GM23338 (cell line): ENCODE data around the gene TAOK1. TPM values are rescaled to one million over a fixed set of nuclear protein-coding genes. Genes with fewer than 3 reads are reported as not detected.

Experiments used
- ATAC-seq: fragments of 200-7000 bp; cut with Tn5 transposase; 3 replicates; pipeline ENCODE4 v1.9.1; 2020
- DNase-seq: peaks from one replicate; pipeline ENCODE4 v3.0.0-alpha.2; 2015; ENCODE audit warnings: low spot score
- H2AFZ ChIP-seq: fragments of 200-600 bp; sonication (generic); 2 replicates; pipeline ENCODE4 v1.8.0; 2016; ENCODE audit warnings: antibody characterized with exemption, mild to moderate bottlenecking, moderate library complexity
- H3F3A ChIP-seq: fragments of 200-600 bp; sonication (generic); replicated peaks from 2 replicates; pipeline ENCODE4 v1.8.0; 2017; ENCODE audit warnings: antibody characterized with exemption, mixed run types, low read depth
- H3K27ac ChIP-seq: fragments of 200-600 bp; sonication (generic); 2 replicates; pipeline ENCODE4 v1.6.1; 2016; ENCODE audit warnings: low read depth
- H3K27me3 ChIP-seq: fragments of 200-600 bp; sonication (generic); 2 replicates; pipeline ENCODE4 v1.8.0; 2016; ENCODE audit warnings: mild to moderate bottlenecking, mixed run types, moderate library complexity; ENCODE audit not compliant: insufficient read depth
- H3K36me3 ChIP-seq: fragments of 200-600 bp; sonication (generic); 2 replicates; pipeline ENCODE4 v1.8.0; 2016; ENCODE audit warnings: mild to moderate bottlenecking; ENCODE audit not compliant: insufficient read depth
- H3K4me1 ChIP-seq: fragments of 200-600 bp; sonication (generic); 2 replicates; pipeline ENCODE4 v1.8.0; 2016; ENCODE audit warnings: mild to moderate bottlenecking, moderate library complexity; ENCODE audit not compliant: insufficient read depth
- H3K4me2 ChIP-seq: fragments of 200-600 bp; sonication (generic); 2 replicates; pipeline ENCODE4 v1.7.1; 2017; ENCODE audit warnings: mixed run types
- H3K4me3 ChIP-seq: fragments of 200-600 bp; sonication (generic); 2 replicates; pipeline ENCODE4 v1.6.1; 2016; ENCODE audit warnings: mixed run types
- H3K79me2 ChIP-seq: fragments of 200-600 bp; sonication (generic); replicated peaks from 2 replicates; pipeline ENCODE4 v1.8.0; 2017; ENCODE audit warnings: mild to moderate bottlenecking; ENCODE audit not compliant: insufficient read depth
- H3K9me2 ChIP-seq: fragments of 200-600 bp; sonication (generic); 2 replicates; pipeline ENCODE4 v1.8.0; 2017; ENCODE audit not compliant: insufficient read depth
- H4K20me1 ChIP-seq: fragments of 200-600 bp; sonication (generic); replicated peaks from 2 replicates; pipeline ENCODE4 v1.8.0; 2017; ENCODE audit warnings: mild to moderate bottlenecking; ENCODE audit not compliant: insufficient read depth
- H3K27ac Mint-ChIP-seq: 2 replicates; pipeline ENCODE4 v1.8.0; 2020; ENCODE audit warnings: inconsistent platforms, mild to moderate bottlenecking, moderate library complexity, mixed read lengths
- H3K27me3 Mint-ChIP-seq: 3 replicates; pipeline ENCODE4 v1.8.0; 2022; ENCODE audit warnings: low read depth, mild to moderate bottlenecking, moderate library complexity, mixed read lengths, inconsistent platforms; ENCODE audit not compliant: insufficient read depth, poor library complexity
- H3K36me3 Mint-ChIP-seq: 3 replicates; pipeline ENCODE4 v1.8.0; 2021; ENCODE audit warnings: low read depth, mild to moderate bottlenecking, inconsistent platforms, moderate library complexity, mixed read lengths
- H3K4me1 Mint-ChIP-seq: 3 replicates; pipeline ENCODE4 v1.8.0; 2020; ENCODE audit warnings: mild to moderate bottlenecking, inconsistent platforms, mixed read lengths
- H3K4me3 Mint-ChIP-seq: 3 replicates; pipeline ENCODE4 v1.8.0; 2021; ENCODE audit warnings: moderate library complexity, mild to moderate bottlenecking, inconsistent platforms, mixed read lengths
- H3K9me3 Mint-ChIP-seq: 3 replicates; pipeline ENCODE4 v1.8.0; 2020; ENCODE audit warnings: moderate library complexity, mild to moderate bottlenecking, inconsistent platforms, mixed read lengths
- CREB1 ChIP-seq: fragments of 250-450 bp; sonication (Bioruptor Pico); IDR thresholded peaks from 2 replicates; pipeline ENCODE4 v1.5.0; 2020; ENCODE audit warnings: low read depth, mild to moderate bottlenecking, moderate library complexity
- CTCF ChIP-seq, 2 experiments: fragments of 200-600 bp in 1 of 2; sonication (generic) in 1 of 2; conservative IDR thresholded peaks; 2 replicates each; pipeline versions ENCODE4 v1.5.1 to v1.6.1; 2016 to 2017; ENCODE audit warnings: antibody characterized with exemption in 2 of 2, low read depth in 2 of 2, mild to moderate bottlenecking in 2 of 2, moderate library complexity in 1 of 2
- ETS1 ChIP-seq: IDR thresholded peaks from 2 replicates; pipeline ENCODE4 v1.6.1; 2016; ENCODE audit warnings: antibody characterized with exemption
- EZH2 ChIP-seq: fragments of 200-600 bp; sonication (generic); IDR thresholded peaks from one replicate; pipeline ENCODE4 v1.8.0; 2017; ENCODE audit warnings: antibody characterized with exemption, mild to moderate bottlenecking, low read depth; ENCODE audit not compliant: unreplicated experiment
- EZH2phosphoT487 ChIP-seq: fragments of 200-600 bp; sonication (generic); IDR thresholded peaks from one replicate; pipeline ENCODE4 v1.8.1; 2018; ENCODE audit warnings: antibody characterized with exemption; ENCODE audit not compliant: unreplicated experiment
- JUNB ChIP-seq: IDR thresholded peaks from one replicate; pipeline ENCODE4 v1.6.1; 2016; ENCODE audit warnings: antibody characterized with exemption; ENCODE audit not compliant: unreplicated experiment
- NANOG ChIP-seq: IDR thresholded peaks from 2 replicates; pipeline ENCODE4 v1.6.1; 2016; ENCODE audit warnings: antibody characterized with exemption, borderline replicate concordance
- POLR2AphosphoS5 ChIP-seq: IDR thresholded peaks from 2 replicates; pipeline ENCODE4 v1.6.1; 2016; ENCODE audit warnings: antibody characterized with exemption, low read depth
- REST ChIP-seq: IDR thresholded peaks from one replicate; pipeline ENCODE4 v1.6.1; 2018; ENCODE audit warnings: antibody characterized with exemption; ENCODE audit not compliant: unreplicated experiment
- STAT1 ChIP-seq: IDR thresholded peaks from one replicate; pipeline ENCODE4 v1.6.1; 2016; ENCODE audit warnings: antibody characterized with exemption; ENCODE audit not compliant: unreplicated experiment
- ZNF114 ChIP-seq: fragments of 250-450 bp; sonication (Bioruptor Pico); IDR thresholded peaks from 2 replicates; pipeline ENCODE4 v1.5.0; 2020; ENCODE audit warnings: mild to moderate bottlenecking, moderate library complexity
- ZNF331 ChIP-seq: fragments of 250-450 bp; sonication (Bioruptor Pico); IDR thresholded peaks from 2 replicates; pipeline ENCODE4 v1.5.0; 2020; ENCODE audit warnings: low read depth, mild to moderate bottlenecking, moderate library complexity
- polyA plus RNA-seq: library from polyadenylated mRNA; unstranded; fragments of >200 nt; fragmentation: Nextera tagmentation; extraction: Ambion mirVana; gene quantifications from 2 replicates; pipeline ENCODE4 v1.2.1, GENCODE V29; 2016
- total RNA-seq: library from RNA; depleted of rRNA; stranded (reverse); fragments of >200 nt; shearing (Covaris generic); gene quantifications from 2 replicates; pipeline ENCODE4 v1.2.3, GENCODE V29; 2014
- TF ChIP-seq, protein P1 (sequence below): fragments of 250-450 bp; sonication (Bioruptor Pico); IDR thresholded peaks from 2 replicates; pipeline ENCODE4 v1.5.0; 2020; ENCODE audit warnings: mild to moderate bottlenecking, moderate library complexity

The TAOK1 gene
- total and polyA plus RNA-seq, 2 experiments from 2014 or later, result 19.4 to 69.8 TPM

GRCh38 chr17:29569245-29569950 is 179.2 kb downstream of the TAOK1 start:
- Histone ChIP-seq H3F3A (peaks cover 23% of the 10 kb centered on the region), H3K4me3 (peak overlapping the region; percentile 87), H3K4me1 (peaks cover 11% of the 10 kb centered on the region), H3K4me2 (peak overlapping the region; percentile 86), H3K9me2 (no peaks in the 10 kb centered on the region), H2AFZ (peak overlapping the region; percentile 94), H3K27ac (no peak overlapping the region), H3K27me3 (peaks cover 51% of the 10 kb centered on the region), H3K79me2 (no peaks in the 10 kb centered on the region), H3K36me3 (no peaks in the 10 kb centered on the region), H4K20me1 (peaks cover 8% of the 10 kb centered on the region)
- no peak overlapping the region for H3K27ac Mint-ChIP-seq
- peaks cover 16% of the 10 kb centered on the region for H3K4me1 Mint-ChIP-seq
- peak overlapping the region; percentile 81 for H3K4me3 Mint-ChIP-seq
- peaks cover 7% of the 10 kb centered on the region; the same call in 2 of the 3 replicates for H3K36me3 Mint-ChIP-seq
- DNase-seq, result no peak
- peaks cover 50% of the 10 kb centered on the region for H3K27me3 Mint-ChIP-seq
- ATAC-seq, result no peak
- H3K9me3 Mint-ChIP-seq, result no peaks in the 10 kb centered on the region
- no peak for TF ChIP-seq ZNF331 (CRISPR knock-in tag)
- no peak for TF ChIP-seq EZH2phosphoT487
- TF ChIP-seq ETS1, result no peak
- TF ChIP-seq EZH2, result no peak
- no peak for TF ChIP-seq CREB1 (CRISPR knock-in tag)
- no peak for TF ChIP-seq POLR2AphosphoS5
- no peak for TF ChIP-seq STAT1
- no peak for TF ChIP-seq REST
- no peak for TF ChIP-seq ZNF114 (CRISPR knock-in tag)
- TF ChIP-seq, protein P1, sequence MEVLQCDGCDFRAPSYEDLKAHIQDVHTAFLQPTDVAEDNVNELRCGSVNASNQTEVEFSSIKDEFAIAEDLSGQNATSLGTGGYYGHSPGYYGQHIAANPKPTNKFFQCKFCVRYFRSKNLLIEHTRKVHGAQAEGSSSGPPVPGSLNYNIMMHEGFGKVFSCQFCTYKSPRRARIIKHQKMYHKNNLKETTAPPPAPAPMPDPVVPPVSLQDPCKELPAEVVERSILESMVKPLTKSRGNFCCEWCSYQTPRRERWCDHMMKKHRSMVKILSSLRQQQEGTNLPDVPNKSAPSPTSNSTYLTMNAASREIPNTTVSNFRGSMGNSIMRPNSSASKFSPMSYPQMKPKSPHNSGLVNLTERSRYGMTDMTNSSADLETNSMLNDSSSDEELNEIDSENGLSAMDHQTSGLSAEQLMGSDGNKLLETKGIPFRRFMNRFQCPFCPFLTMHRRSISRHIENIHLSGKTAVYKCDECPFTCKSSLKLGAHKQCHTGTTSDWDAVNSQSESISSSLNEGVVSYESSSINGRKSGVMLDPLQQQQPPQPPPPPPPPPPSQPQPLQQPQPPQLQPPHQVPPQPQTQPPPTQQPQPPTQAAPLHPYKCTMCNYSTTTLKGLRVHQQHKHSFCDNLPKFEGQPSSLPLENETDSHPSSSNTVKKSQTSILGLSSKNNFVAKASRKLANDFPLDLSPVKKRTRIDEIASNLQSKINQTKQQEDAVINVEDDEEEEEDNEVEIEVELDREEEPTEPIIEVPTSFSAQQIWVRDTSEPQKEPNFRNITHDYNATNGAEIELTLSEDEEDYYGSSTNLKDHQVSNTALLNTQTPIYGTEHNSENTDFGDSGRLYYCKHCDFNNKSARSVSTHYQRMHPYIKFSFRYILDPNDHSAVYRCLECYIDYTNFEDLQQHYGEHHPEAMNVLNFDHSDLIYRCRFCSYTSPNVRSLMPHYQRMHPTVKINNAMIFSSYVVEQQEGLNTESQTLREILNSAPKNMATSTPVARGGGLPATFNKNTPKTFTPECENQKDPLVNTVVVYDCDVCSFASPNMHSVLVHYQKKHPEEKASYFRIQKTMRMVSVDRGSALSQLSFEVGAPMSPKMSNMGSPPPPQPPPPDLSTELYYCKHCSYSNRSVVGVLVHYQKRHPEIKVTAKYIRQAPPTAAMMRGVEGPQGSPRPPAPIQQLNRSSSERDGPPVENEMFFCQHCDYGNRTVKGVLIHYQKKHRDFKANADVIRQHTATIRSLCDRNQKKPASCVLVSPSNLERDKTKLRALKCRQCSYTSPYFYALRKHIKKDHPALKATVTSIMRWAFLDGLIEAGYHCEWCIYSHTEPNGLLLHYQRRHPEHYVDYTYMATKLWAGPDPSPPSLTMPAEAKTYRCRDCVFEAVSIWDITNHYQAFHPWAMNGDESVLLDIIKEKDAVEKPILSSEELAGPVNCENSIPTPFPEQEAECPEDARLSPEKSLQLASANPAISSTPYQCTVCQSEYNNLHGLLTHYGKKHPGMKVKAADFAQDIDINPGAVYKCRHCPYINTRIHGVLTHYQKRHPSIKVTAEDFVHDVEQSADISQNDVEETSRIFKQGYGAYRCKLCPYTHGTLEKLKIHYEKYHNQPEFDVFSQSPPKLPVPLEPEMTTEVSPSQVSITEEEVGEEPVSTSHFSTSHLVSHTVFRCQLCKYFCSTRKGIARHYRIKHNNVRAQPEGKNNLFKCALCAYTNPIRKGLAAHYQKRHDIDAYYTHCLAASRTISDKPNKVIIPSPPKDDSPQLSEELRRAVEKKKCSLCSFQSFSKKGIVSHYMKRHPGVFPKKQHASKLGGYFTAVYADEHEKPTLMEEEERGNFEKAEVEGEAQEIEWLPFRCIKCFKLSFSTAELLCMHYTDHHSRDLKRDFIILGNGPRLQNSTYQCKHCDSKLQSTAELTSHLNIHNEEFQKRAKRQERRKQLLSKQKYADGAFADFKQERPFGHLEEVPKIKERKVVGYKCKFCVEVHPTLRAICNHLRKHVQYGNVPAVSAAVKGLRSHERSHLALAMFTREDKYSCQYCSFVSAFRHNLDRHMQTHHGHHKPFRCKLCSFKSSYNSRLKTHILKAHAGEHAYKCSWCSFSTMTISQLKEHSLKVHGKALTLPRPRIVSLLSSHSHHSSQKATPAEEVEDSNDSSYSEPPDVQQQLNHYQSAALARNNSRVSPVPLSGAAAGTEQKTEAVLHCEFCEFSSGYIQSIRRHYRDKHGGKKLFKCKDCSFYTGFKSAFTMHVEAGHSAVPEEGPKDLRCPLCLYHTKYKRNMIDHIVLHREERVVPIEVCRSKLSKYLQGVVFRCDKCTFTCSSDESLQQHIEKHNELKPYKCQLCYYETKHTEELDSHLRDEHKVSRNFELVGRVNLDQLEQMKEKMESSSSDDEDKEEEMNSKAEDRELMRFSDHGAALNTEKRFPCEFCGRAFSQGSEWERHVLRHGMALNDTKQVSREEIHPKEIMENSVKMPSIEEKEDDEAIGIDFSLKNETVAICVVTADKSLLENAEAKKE (CRISPR knock-in tag), result no peak
- TF ChIP-seq CTCF (conservative IDR thresholded peaks at IDR 0.05; ENCODE audit: low read depth in 2 of 2), result no peak
- no peak for TF ChIP-seq JUNB
- TF ChIP-seq NANOG, result no peak
